ENCODE measurements around the gene WIPF2.

GRCh38 chr17:40281663-40282062, 62.6 kb downstream of the WIPF2 start:
- no peak for TF ChIP-seq POLR2AphosphoS5 (IDR thresholded peaks at IDR 0.05)
- no peak for TF ChIP-seq CTCF (IDR thresholded peaks at IDR 0.05)
